ENCODE measurements around the gene PIK3CB. TPM values are rescaled to one million over a fixed set of nuclear protein-coding genes. Genes with fewer than 3 reads are reported as not detected.

The PIK3CB gene
- polyA plus RNA-seq, 1 of the 3 experiments (the other 2 are of a cell fraction): 6.8 TPM

- CTCF ChIA-PET: no interaction called here
- peaks cover 3 to 8% of the 10 kb centered on the region in 2 experiments; a peak in 2 of 4 replicates for H3K4me1 ChIP-seq (ENCODE audit: control insufficient read depth in 1 of 2, insufficient read depth in 2 of 2, low read depth in 1 of 2, low read length in 1 of 2)
Measured at GRCh38 chr3:138829097-138829496, 5.6 kb downstream of the PIK3CB start.

GRCh38 chr3:138827222-138827621, 7.5 kb downstream of the PIK3CB start:
- Histone ChIP-seq H3K4me2 (no peak overlapping the region), H3K9me2 (no peaks in the 10 kb centered on the region), H3K36me3 (replicated peaks in 1 of 2; ENCODE audit: control insufficient read depth in 1 of 2, insufficient read depth in 2 of 2, low read length in 1 of 2) (no peaks in the 10 kb centered on the region), H3K27me3 (ENCODE audit: insufficient read depth) (no peaks in the 10 kb centered on the region), H4K20me1 (ENCODE audit: insufficient read depth) (no peaks in the 10 kb centered on the region), H3K79me2 (ENCODE audit: insufficient read depth) (peaks cover 62% of the 10 kb centered on the region), H3K4me3 (ENCODE audit: low read depth in 2 of 2, low read length in 1 of 2) (no peak overlapping the region), H3K9me3 (no peaks in the 10 kb centered on the region), H3K9ac (no peak overlapping the region), H3F3A (replicated peaks; ENCODE audit: insufficient read depth) (peaks cover 8% of the 10 kb centered on the region), H3K27ac (ENCODE audit: low read depth in 2 of 2, low read length in 1 of 2) (no peak overlapping the region), H3K4me1 (ENCODE audit: control insufficient read depth in 1 of 2, insufficient read depth in 2 of 2, low read depth in 1 of 2, low read length in 1 of 2) (peaks cover 0 to 13% of the 10 kb centered on the region in 2 experiments; a peak in 1 of 4 replicates), H2AFZ (ENCODE audit: low read depth) (no peak overlapping the region)
- 96% methylated on average over 7 of the region's 7 CpGs for WGBS (ENCODE audit: low lambda C conversion rate)
- ChIA-PET POLR2A (no interaction called here), CTCF (no interaction called here)
- DNase-seq: no peak
- TF ChIP-seq CTCF (IDR thresholded peaks at IDR 0.05) (no peak), ZBTB33 (IDR thresholded peaks at IDR 0.05; ENCODE audit: borderline replicate concordance, low read depth) (no peak)

More at GRCh38 chr3:138829097-138829496, 5.6 kb downstream of the PIK3CB start:
- 91% methylated on average over 3 of the region's 3 CpGs for WGBS (ENCODE audit: low lambda C conversion rate)
- Histone ChIP-seq H3K79me2 (ENCODE audit: insufficient read depth) (peaks cover 69% of the 10 kb centered on the region), H4K20me1 (ENCODE audit: insufficient read depth) (no peaks in the 10 kb centered on the region), H3K27ac (ENCODE audit: low read depth in 2 of 2, low read length in 1 of 2) (no peak overlapping the region), H3K9ac (no peak overlapping the region), H2AFZ (ENCODE audit: low read depth) (no peak overlapping the region), H3K4me2 (no peak overlapping the region), H3F3A (replicated peaks; ENCODE audit: insufficient read depth) (peaks cover 3% of the 10 kb centered on the region), H3K9me2 (no peaks in the 10 kb centered on the region), H3K9me3 (no peaks in the 10 kb centered on the region), H3K4me3 (ENCODE audit: low read depth in 2 of 2, low read length in 1 of 2) (no peak overlapping the region), H3K27me3 (ENCODE audit: insufficient read depth) (no peaks in the 10 kb centered on the region), H3K36me3 (replicated peaks in 1 of 2; ENCODE audit: control insufficient read depth in 1 of 2, insufficient read depth in 2 of 2, low read length in 1 of 2) (no peaks in the 10 kb centered on the region)
- TF ChIP-seq NRF1 (IDR thresholded peaks at IDR 0.05; ENCODE audit: low read depth, low read length): no peak
- TF ChIP-seq TAF1 (IDR thresholded peaks at IDR 0.05; ENCODE audit: borderline replicate concordance, low read depth, low read length): no peak
- POLR2A ChIA-PET: no interaction called here
- DNase-seq: no peak

- Histone ChIP-seq H3K9me3 (no peaks in the 10 kb centered on the region), H3K36me3 (replicated peaks in 1 of 2; ENCODE audit: control insufficient read depth in 1 of 2, insufficient read depth in 2 of 2, low read length in 1 of 2) (no peaks in the 10 kb centered on the region), H3F3A (replicated peaks; ENCODE audit: insufficient read depth) (peaks cover 8% of the 10 kb centered on the region), H2AFZ (ENCODE audit: low read depth) (no peak overlapping the region), H3K4me2 (no peak overlapping the region), H3K4me1 (ENCODE audit: control insufficient read depth in 1 of 2, insufficient read depth in 2 of 2, low read depth in 1 of 2, low read length in 1 of 2) (peaks cover 0 to 13% of the 10 kb centered on the region in 2 experiments; a peak in 1 of 4 replicates), H3K9ac (no peak overlapping the region), H3K27ac (ENCODE audit: low read depth in 2 of 2, low read length in 1 of 2) (no peak overlapping the region), H3K79me2 (ENCODE audit: insufficient read depth) (peaks cover 60% of the 10 kb centered on the region), H3K4me3 (ENCODE audit: low read depth in 2 of 2, low read length in 1 of 2) (no peak overlapping the region), H3K9me2 (no peaks in the 10 kb centered on the region), H4K20me1 (ENCODE audit: insufficient read depth) (no peaks in the 10 kb centered on the region), H3K27me3 (ENCODE audit: insufficient read depth) (no peaks in the 10 kb centered on the region)
- WGBS (ENCODE audit: low lambda C conversion rate): 94% methylated on average over 2 of the region's 2 CpGs
- CTCF ChIA-PET: interaction anchor here (1.0 kb wide), 2 partner anchors 9 to 91 kb away, joined by 3 to 4 read pairs; partner anchors contain the start of gene PIK3CB
- DNase-seq: no peak
- POLR2A ChIA-PET: no interaction called here
- TF ChIP-seq ELF1 (IDR thresholded peaks at IDR 0.05) (no peak), RAD21 (IDR thresholded peaks at IDR 0.05; ENCODE audit: low read length) (no peak), NFIC (IDR thresholded peaks at IDR 0.05; ENCODE audit: borderline replicate concordance) (no peak), GABPA (IDR thresholded peaks at IDR 0.05; ENCODE audit: low read depth) (no peak), USF2 (IDR thresholded peaks at IDR 0.05; ENCODE audit: borderline replicate concordance, low read depth, low read length) (no peak), ZBTB33 (IDR thresholded peaks at IDR 0.05; ENCODE audit: borderline replicate concordance, low read depth) (no peak), FOXM1 (IDR thresholded peaks at IDR 0.05; ENCODE audit: low read depth) (no peak), MXI1 (IDR thresholded peaks at IDR 0.05; ENCODE audit: low read depth, low read length) (no peak), CHD2 (IDR thresholded peaks at IDR 0.05; ENCODE audit: low read length, partially characterized antibody) (no peak), TAF1 (IDR thresholded peaks at IDR 0.05; ENCODE audit: borderline replicate concordance, low read depth, low read length) (no peak), FOXJ3 (CRISPR knock-in tag; IDR thresholded peaks at IDR 0.05) (no peak)
Measured at GRCh38 chr3:138825336-138825735, 9.4 kb downstream of the PIK3CB start.
